SHP77 treated with DMSO at 0.1 percent for 48 hours (cell line): Measurements from ENCODE around the gene POU6F2.
"Not testable (repeated sequence)": the region's sequence is repeated elsewhere in the genome, so short reads cannot be mapped to it uniquely, and the experiment has no call there.

Source experiments
- DNase-seq: peaks from one replicate; lab custom pipeline; 2025; lab: John Stamatoyannopoulos, UW

The POU6F2 gene

GRCh38 chr7:39304668-39305405, 327.1 kb downstream of the POU6F2 start:
- DNase-seq, result no peak

DNA sequence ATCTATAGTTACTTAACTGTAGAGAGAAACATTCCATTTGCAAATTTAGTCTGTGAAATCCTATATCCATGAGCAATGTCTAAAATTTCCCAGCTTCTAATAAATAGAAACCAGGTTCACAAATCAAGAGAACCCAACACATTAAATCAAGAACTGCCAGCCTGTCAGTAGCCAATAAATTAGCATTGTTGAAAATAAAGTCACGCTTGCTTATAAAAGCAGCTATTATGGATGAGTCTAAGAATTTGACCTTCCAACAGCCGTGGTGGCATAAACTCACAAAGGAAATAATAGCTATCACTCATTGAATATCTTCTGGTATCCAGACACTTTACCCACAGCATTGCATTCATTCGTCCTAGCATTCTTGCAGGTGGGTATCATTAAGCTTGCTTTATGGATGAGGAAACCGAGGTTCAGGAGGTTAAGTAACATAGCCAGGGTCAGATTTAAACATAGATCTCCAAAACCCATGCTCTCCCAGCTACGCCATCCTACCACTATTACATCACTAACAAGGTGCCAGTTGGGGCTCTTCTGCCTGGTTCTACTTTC, 328.4 kb downstream of the POU6F2 start:
- DNase-seq, result no peak

DNA sequence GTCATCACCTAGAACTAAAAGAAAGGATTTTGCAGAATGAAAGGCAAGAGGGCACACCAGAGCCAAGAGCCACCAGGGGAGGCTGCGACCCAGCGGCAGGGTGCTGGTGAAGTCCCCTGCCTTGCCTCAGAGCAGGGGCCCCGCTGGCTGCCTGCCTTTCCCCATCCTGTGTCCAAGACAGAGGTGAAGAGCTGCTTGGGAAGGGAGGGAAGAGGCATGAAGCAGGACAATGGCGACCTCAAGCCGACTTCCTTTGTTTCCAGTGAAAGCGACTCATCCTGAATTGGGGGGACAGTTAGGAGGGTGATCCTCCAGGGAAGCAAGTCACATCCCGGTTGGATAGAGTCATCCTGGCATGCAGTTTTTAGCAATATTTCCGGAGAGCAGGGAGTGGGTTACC, 333.0 kb downstream of the POU6F2 start:
- DNase-seq, result no peak

DNA sequence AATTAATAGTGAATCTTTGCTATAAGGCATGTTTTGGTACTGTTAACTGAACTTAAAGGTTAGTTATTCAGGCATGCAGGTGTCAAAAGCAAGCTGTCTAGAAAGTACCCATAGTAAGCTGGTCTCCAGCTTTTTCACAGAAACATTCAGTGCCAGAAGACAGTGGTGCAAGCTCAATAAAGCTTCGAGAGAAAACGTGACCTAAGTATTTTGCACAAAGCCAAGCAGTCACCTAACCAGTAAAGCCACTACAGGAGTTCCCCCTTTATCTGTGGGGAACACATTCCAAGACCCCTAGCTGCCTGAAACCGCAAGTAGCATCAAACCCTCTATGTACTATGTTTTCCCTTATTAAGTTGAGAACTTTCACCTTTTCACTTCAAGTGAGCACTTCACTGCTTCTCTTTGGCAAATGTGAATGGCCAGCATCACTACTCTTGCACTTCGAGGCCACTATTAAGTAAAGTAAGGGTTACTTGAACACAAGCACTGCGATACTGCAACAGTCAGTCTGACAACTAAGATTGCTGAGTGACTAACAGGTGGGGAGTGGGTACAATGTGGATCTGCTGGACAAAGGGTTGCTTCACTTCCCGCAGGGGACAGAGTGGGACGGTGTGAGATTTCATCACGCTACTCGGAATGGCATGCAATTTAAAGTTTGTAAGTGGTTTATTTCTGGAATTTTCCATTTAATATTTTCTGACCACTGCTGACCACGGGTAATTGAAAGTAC, 334.7 kb downstream of the POU6F2 start:
- DNase-seq, result no peak

GRCh38 chr7:39313376-39313775, 335.7 kb downstream of the POU6F2 start:
- DNase-seq, result no peak

DNA sequence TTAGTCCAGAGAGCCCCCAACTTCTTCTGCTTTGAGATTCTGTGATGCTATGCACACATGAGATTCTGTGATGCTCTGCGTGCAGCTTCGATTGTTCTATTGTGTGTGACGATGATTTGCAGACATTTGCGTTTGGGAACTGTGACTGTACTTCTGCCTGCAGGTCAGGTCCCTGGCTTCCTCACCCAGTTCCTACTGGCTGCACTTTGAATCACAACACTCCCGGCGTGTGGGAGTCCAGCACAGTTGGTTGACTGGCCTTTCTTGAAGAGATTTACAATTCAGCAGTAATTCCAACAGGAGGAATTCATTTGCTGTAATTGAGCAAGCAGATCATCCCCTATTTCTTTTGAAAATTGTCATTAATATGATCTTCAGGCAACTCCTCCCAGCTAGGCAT, 336.3 kb downstream of the POU6F2 start:
- no peak for DNase-seq

- no peak for DNase-seq
These were observed 339.4 kb downstream of the POU6F2 start for GRCh38 chr7:39317107-39317506.

DNA sequence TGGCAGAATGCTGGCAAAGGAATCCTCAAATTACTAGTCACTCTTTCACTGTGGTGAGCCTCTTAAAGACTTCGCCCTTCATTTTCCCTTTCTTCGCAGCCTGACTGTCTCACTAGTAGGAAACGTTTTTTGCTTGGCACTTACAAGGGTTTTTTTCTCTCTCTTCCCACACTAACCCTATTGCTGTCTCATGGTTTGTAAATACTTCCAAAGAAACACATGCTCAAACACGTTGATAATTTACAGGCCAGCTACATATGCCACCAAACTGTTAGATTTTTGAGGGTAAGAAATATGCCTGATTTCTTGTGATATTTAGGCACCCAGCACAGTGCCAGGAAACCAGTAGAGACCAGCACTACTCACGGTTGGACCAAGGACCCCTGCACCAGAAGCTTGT, 340.2 kb downstream of the POU6F2 start:
- no peak for DNase-seq

DNA sequence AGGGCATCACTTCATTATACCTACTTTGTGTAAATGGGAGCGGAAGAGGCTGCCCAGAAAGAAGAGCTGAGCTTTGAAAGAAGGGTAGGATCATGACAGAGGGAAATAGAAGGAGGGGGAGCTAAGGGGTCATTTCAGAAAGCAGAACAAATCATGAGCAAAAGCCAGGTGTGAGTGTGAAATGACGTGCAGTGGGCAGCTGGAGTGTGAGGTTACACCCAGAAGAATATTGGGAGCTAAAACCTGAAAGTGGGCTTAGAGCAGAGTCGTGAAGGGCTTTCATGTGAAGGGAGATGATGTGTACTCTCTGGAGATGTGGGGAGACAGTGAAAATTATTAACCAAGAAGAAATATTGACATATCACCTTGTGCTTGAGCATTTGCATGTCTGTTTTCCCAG, 343.5 kb downstream of the POU6F2 start:
- DNase-seq, result no peak

- no peak for DNase-seq
These were observed 344.3 kb downstream of the POU6F2 start for GRCh38 chr7:39321909-39322498.

GRCh38 chr7:39324139-39324760, 346.5 kb downstream of the POU6F2 start:
- DNase-seq, result no peak

DNA sequence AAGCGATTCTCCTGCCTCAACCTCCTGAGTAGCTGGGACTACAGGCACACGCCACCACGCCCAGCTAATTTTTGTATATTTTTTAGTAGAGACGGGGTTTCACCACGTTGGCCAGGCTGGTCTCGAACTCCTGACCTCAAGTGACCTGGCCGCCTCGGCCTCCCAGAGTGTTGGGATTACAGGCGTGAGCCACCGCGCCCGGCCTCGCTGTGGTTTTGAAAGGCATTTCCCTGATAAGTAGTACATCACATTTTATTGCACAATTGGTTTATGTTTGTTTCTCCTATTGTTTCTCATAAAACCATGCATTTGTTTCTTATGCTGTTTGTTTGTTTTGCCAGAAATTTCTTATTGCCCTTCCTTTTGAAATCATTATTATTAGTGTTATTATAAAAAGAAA, 353.9 kb downstream of the POU6F2 start:
- DNase-seq, result not testable (repeated sequence)

- no peak for DNase-seq
These were observed 354.4 kb downstream of the POU6F2 start for GRCh38 chr7:39332142-39332541.

DNA sequence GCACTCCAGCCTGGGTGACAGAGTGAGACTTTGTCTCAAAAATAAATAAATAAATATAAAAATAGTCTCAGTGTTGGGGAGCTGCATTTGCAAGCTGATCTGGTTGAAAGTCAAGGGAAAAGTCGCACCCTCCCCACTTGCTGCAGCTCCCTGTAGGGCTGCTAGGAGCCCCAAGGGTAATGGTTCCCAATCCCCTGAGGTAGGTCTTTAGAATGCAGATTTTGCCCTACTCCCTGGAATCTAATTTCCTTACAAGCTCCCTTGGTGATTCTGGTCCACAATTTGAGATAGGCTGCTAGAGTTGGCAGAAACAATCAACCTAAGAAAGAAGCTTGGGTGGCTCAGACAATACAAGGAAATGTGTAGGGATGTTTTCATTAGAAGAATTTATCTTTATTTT, 356.0 kb downstream of the POU6F2 start:
- DNase-seq, result no peak

GRCh38 chr7:39336442-39336841, 358.7 kb downstream of the POU6F2 start:
- DNase-seq, result no peak

DNA sequence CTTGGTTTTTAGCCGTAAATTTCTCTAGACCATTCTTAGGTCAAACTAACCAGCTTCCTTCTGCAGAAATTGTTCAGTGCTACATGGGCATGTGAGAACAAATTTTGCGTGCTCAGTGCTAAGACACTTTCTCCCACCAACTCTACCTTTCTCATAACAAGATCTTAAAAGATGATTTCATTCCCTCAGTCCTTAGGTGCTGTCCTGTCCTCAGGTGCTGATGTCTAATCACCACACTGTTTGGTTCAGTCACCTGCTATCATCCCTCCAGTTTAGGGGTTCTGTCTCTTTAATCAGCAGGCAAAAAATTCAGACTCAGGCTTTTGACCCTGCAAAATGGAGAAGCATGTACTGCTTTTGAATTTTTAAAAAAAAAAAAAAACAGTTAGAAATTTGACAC, 361.0 kb downstream of the POU6F2 start:
- no peak for DNase-seq

DNA sequence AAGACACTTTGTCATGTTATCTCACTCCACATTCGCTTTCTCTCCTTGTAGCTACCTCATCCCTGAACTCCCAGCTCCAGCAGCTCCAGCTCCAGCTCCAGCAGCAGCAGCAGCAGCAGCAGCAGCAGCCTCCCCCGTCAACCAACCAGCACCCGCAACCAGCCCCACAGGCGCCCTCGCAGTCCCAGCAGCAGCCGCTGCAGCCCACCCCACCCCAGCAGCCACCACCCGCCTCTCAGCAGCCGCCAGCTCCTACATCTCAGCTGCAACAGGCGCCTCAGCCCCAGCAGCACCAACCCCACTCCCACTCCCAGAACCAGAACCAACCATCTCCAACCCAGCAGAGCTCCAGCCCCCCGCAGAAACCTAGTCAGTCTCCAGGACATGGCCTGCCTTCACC, 361.9 kb downstream of the POU6F2 start:
- DNase-seq, result no peak

- DNase-seq, result no peak
These were observed 363.4 kb downstream of the POU6F2 start for GRCh38 chr7:39341083-39341482.

- no peak for DNase-seq
These were observed 365.1 kb downstream of the POU6F2 start for GRCh38 chr7:39342763-39343162.

DNA sequence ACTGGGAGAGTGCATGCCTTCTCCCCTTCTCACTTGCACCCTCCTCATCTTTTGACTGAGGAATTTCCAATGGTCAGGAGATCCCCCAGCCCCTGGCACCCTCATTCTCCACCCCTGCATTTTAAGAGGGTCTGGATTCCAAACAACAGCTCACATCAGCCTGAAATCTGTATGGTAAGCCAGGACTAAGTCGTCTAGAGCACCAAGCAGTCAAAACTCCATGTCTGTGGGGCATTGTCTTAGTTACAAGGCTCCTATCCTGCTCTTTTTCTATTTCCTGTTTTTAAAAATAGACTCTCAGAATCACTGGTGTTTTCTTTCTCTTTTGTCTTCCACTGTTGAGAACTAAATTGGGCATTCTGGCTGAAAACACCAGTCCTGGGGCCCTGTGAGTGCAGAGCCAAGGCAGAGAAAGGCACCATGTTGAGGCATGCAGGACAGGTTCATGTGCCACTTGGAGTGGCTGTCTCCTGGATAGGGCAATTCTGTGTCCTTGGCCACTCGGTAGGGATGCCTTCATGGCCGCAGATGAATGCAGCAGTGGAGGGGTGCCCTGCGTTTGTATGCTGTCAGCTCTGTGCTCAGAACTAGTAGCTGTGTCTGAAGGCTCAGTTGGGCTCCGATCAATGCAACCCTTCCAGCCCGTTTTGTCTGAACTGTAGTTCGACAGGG, 371.9 kb downstream of the POU6F2 start:
- no peak for DNase-seq

GRCh38 chr7:39353615-39354376, 376.1 kb downstream of the POU6F2 start:
- peak; percentile 34 for DNase-seq
